Esophagus squamous epithelium (tissue), 4 donors: ENCODE measurements around the gene SNX1.

ENCODE experiments used
- CTCF ChIP-seq, 6 experiments: fragments of 450-650 bp in 4 of 6; fragments of 200-600 bp in 2 of 6; sonication (generic) in 2 of 6; IDR thresholded peaks; one replicate each; pipeline ENCODE4 v1.5.1; 2016 to 2019; ENCODE audit warnings: antibody characterized with exemption in 6 of 6, mild to moderate bottlenecking in 4 of 6, moderate library complexity in 4 of 6
- POLR2A ChIP-seq, 4 donors: fragments of 450-650 bp; IDR thresholded peaks; one replicate each; pipeline ENCODE4 v1.6.1; 2017; ENCODE audit warnings: antibody characterized with exemption in 4 of 4, mild to moderate bottlenecking in 4 of 4, moderate library complexity in 3 of 4

GRCh38 chr15:64161688-64162477 lies 66.1 kb downstream of the SNX1 start:
- TF ChIP-seq CTCF (IDR thresholded peaks at IDR 0.05) (no peak), POLR2A (IDR thresholded peaks at IDR 0.05) (no peak)
